Posterior vena cava (tissue), 2 donors: ENCODE results near the gene MYH3. TPM values are rescaled to one million over a fixed set of nuclear protein-coding genes. Genes with fewer than 3 reads are reported as not detected.
"Not testable (repeated sequence)": the region's sequence is repeated elsewhere in the genome, so short reads cannot be mapped to it uniquely, and the experiment has no call there.

ENCODE experiments used
- DNase-seq: peaks from one replicate; pipeline ENCODE4 v3.0.0-alpha.2; 2020; ENCODE audit warnings: low spot score
- intact Hi-C, 2 donors: fragments of 100-400 bp; cut with DNase I; formaldehyde crosslinking; loops; one replicate each; pipeline versions ENCODE4 v1.14.1 to v1.14.2; 2022 to 2023
- long read RNA-seq, 2 donors: library from polyadenylated mRNA; unstranded; transcript quantifications; one replicate each; pipeline ENCODE4 v2.0.0, GENCODE V29; 2020 to 2021
- total RNA-seq, 2 donors: library from RNA; stranded (reverse); fragmentation: NEBNext Ultra II Directional; extraction: Animal tissue kit (Norgen Biotek cat#: 25700); gene quantifications; one replicate each; pipeline ENCODE4 v1.2.1, GENCODE V29; 2021
- donor health status: DM: yes; HTN: yes; CAD: no.
- donor health status: DM: yes; HTN: yes; CAD: no.

Gene MYH3
- 10 to 100 TPM; 19.9 to 75.1 TPM for total RNA-seq
- long read RNA-seq, donor 1, partial matches to known transcripts = 3 of 3 reads
- long read RNA-seq, donor 1, other reads (novel, unspliced or antisense) = 0 of 3 reads
- long read RNA-seq, donor 2, partial matches to known transcripts = 40 of 41 reads
- long read RNA-seq, donor 2, other reads (novel, unspliced or antisense) = 0 of 41 reads

DNA sequence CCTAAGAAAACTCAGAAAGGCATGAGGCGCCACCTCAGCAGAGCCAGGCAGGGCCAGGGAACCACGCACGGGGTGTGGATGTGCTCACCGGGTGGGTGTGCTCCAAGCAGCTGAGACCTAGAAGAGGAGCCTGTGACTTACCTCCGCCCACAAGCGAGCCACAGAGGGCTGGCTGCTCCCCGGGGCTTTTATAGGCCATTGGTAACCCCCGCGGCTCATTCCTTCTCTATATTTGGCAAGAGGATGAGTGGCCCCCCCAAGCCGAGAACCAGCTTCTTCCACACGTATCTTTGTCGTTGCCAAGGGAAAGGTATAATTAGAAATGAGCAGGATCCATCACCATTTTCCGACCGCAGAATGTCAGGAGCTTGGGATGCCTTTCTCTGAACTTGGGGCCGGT lies at the start of gene MYH3:
MYH3 (minus strand) TSS at position 162 of the 400 bp plus-strand sequence. CDS start 2,245 bp downstream, outside the sequence.
- DNase-seq = no peak

DNA sequence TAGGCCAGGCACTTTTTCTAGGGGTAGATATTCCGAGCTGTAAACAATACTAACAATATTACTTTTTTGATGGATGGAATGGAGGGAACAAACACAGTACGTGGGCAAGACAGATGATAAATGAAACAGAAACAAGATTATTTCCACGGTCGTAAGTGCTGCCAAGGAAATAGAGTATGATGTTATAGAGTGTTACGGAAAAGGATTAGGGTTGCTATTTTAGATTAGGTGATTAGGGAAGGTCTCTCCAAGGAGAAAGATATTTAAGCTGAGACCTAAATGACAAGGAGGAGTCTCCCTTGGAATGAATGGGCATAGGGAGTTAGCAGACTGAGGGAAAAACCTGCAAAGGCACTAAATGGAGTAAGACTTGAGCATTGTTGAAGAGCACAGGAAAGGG lies 48.6 kb upstream of the MYH3 start:
- intact Hi-C loops = no loop called here
- DNase-seq = no peak

More for the DNA sequence above, at the start of gene MYH3:
- intact Hi-C loops = no loop called here

DNA sequence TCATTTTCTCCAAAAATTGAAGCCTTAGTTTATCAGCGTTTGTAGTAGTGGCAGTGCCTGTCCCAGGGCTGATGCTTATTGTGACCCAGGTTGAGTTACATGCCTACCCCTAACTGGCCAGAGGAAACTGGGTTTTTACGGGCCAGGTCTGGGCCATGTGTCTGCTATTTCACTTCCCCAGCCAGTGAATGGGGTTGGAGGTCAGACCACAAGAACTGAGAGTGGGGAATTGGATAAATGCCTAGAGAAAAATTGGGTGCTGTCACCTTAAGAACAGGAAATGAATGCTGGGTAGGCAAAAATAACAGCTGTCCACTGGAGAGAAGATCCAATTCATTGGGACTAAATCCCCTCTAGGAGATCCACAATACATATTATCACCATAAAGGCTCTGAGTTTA lies 45.5 kb upstream of the MYH3 start:
- DNase-seq = no peak
- intact Hi-C loops = no loop called here

DNA sequence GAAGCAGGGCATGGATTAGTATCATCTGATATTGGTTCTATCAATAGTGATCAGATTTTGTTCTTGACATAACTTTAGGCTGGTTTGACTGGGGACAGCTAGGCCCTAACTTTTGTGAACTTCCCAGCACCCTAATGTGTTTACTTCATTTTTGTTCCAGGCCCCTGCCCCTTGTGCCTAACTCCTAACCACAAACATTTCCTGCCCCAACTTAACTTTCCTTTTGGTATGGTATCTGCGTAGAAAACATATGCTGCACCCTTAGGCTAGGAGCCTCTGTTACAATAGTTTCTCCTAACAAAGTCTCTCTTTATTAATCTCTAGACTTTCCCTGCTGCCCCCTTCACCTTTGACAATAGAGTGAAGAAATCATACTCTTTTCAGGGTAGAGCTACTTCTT lies 42.7 kb upstream of the MYH3 start:
- intact Hi-C loops = loop anchor here in 1 of 2 donors (10.0 kb wide), 1 partner anchor 55 kb away; no protein-coding TSS in a partner anchor
- DNase-seq = no peak

DNA sequence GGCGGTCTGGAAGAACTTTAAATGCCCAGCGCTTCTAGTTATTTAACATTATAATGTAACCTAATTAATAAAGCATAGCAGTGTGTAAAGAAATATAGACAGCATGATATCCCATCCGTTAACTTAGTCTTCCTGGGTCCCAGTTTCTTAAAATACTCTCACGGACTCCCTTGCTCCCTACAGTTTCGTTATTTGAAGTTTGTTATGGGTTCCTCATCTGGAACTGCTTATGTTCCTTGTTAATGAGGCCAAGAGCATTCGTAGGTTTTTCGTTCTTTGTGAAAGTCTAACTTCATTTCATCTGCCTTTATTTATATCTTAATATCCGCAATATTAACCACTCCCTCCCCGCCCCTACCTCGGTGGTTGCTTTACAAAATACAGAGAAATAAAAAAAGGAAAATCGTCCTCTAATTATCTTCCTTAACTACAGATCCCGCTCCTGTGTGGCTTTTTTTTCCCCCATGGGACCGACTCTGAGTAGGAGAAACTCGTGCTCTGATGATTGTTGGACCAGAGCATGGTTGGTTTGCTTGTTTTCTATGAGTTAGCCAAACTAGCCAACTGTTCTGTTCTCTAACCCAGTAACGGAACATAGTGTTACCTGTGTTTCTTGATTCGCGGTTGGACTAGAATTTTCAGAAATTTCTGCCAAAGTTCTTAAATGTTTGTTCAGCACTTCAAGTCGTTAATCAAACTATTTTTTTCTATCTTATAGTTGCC lies 41.1 kb upstream of the MYH3 start:
- no peak for DNase-seq

DNA sequence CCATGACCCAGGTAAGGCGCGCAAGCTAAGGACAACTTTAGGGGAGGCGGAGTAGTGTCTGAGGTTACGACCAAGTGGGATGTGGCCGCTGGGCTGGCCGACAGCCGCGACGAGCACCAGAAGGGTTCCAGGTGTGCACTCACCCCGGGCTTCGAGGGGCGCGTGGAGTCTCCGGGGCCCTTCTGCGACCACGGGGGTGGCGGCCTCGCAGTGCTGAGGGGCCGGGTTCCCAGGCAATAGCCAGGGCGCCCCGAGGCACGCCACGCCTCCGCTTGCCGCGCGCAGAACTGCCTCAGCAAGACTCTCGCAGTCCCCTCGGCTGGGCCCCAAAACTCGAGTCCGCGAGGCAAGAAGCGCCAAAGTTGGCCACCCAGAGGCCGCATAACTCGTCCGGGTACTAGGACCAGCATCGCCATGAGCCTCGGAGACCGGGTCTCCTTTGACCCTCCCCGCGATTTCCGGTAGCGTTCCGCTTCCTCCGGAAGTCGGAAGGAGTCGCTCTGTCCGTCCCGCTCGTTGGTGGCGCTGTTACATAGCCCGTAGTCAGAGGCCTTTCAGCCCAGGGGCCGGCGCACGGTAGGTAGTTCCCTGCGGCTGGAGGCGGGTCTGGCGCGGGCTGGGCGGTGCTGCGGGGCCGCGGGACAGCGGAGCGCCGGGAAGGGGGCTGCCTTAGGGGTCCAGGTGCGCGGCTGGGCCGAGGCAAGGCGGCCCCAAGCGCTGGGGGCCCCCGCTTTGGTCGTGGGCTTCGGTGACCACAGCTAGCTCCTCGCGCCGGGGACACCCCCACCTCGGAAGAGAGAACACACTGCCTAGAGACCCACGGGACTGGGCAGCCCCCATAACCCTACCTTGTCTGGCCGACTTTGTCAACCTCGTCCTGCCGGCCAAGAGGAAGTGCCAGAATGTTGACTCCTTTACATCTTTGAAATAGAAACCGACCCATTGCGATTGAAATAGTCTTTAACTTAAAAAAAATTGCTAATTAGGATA lies 40.3 kb upstream of the MYH3 start, which contains the start of the genes ADPRM and SCO1:
ADPRM (plus strand) TSS at position 503 of the 990 bp plus-strand sequence. CDS start 7,333 bp downstream, outside the sequence.
SCO1 (minus strand) TSS at position 442 of the 990 bp plus-strand sequence; CDS start at position 416, 26 bp downstream.
- peak; percentile 98 for DNase-seq
- intact Hi-C loops = loop anchor here in 1 of 2 donors (10.0 kb wide), 1 partner anchor 53 kb away; no protein-coding TSS in a partner anchor

More for the DNA sequence above, 41.1 kb upstream of the MYH3 start:
- intact Hi-C loops = loop anchor here in 1 of 2 donors (10.0 kb wide), 1 partner anchor 53 kb away; no protein-coding TSS in a partner anchor

DNA sequence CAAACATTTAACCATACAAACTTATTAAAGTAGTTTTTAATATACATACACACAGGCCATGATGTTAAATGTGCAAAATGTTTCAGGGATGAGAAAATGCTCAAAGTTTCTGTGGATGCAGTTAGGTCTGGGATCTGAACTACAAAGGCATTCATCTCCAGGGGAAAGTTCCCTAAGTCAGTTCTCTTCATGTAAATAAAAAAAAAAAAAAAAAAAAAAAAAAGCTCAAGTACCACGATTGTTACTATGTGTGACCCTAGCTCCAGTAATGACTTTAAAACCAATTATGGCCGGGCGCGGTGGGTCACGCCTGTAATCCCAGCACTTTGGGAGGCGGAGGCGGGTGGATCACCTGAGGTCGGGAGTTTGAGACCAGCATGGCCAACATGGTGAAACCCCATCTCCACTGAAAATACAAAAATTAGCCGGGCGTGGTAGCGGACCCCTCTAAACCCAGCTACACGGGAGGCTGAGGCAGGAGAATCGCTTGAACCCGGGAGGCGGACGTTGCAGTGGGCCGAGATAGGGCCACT lies 38.8 kb upstream of the MYH3 start:
- DNase-seq = not testable (repeated sequence)
- intact Hi-C loops = loop anchor here in 1 of 2 donors (10.0 kb wide), 1 partner anchor 51 kb away; no protein-coding TSS in a partner anchor

DNA sequence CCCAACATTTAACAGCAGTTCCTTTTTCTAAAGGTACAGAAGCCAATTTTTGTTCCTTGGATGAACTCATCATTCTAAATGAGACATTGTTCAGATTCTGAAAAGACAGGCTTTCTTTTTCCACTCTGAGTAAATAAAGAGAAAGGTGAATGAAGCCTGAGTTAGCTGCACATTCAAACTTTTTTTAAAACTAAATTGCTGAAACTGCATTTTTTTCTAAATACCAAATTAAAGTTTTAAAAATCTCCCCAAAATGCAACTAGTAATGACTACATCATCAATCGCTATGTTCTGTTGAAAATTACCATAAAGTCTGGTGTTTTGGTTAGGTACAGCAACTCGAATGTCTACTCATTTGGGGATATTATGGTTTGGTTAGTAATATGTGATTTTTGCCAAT lies 30.4 kb upstream of the MYH3 start:
- intact Hi-C loops = no loop called here
- DNase-seq = no peak

DNA sequence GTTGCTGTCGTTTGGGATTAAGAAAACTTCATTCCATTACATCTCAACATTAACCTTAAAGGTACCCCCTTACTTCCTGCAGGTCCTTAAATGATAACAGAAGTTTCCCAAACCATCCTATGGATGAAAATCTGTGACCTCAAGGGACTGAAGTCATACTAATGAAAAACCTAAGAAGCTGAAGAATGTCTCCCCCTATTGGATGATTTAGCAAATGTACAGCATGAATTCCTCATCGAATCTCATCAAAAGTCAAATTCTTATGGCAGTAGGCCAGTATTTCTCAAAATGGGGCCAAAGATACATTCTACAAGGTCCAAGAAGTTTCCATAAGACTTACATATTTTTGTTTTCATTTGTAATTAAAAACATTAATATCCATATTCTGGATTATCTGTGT lies 26.7 kb upstream of the MYH3 start:
- DNase-seq = no peak
- intact Hi-C loops = no loop called here

DNA sequence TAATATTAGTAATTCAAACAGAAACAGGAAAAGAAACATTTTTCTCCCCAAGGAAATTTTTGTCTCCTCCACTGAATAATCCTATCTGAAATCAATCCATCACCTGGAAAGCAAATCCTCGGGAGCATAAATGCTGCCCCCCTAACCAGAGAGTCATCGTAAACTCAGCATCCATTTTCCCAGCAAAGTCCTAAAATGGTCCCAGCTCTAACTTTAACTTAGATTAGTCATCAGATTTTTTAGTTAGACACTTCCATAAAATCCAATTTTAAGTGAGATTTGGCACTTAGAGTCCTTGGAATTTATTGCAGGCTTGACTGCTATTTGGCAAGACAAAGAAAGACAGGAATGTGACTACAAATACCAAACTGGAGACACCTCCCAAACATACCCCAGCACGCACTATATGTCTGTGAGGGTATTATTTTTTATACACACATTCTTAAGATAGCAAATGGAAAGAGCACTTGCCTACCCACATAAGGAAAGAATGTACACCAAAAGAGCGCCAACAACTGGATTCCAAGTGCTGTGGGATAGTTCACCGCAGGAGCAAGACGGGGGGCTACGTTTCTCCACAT lies 24.8 kb upstream of the MYH3 start:
- intact Hi-C loops = no loop called here
- DNase-seq = no peak

DNA sequence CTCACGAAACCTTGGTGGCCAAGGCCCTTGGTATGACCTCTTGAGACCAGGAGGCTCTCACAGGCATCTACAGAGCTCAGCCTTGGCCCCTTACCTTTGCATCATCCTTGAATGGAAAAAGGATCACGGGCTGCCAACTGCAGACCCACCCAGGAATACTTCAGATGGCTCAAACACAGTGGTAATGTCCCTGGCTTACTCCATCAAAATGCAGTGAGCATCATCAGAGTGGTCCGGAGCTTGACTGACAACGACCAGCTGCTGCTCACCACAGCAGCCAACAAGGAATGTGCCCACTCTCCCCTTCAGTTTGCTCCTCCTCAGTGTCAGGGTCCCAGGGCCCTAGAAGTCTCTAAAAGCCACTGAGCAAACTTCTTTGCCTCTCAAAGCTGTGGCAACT lies 17.6 kb upstream of the MYH3 start:
- intact Hi-C loops = no loop called here
- DNase-seq = no peak

DNA sequence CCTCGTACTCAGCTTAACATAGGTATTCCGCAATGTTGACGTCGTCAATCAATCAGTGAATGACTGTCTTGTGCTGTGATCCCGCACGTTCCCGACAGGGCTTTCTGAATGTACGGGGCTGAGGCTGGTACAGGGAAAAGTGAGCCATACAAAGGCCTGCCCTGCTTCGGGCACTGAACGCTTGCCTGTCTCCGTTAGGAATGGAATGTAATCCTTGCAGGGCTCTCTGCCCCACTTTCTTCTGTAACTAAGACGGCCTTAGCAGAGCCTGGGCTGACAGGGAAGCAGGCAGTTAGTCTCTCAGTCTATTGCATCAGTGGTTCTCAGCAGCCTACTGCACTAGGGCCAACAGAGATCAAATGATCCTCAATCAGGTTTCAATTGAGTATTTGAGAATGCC lies 16.2 kb upstream of the MYH3 start:
- intact Hi-C loops = no loop called here
- DNase-seq = no peak

DNA sequence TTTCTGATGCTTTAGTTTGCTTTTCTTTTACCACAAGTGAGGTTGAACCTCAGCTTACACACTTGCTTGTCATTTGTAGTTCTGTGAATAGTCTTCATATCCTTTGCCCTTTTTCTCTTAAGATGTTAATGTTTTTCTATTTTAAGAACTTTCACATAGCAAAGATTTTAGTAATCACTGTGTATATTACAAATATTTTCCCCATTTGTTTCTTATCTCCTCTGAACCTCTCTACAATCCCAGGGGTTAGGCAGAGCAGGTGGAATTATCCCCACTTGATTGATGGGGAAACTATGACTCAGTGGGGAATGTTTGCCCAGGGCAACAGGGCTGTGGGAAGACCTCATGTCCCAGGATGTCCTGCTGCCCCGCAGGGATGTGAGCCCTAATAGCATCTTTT lies 11.7 kb upstream of the MYH3 start:
- intact Hi-C loops = no loop called here
- no peak for DNase-seq

DNA sequence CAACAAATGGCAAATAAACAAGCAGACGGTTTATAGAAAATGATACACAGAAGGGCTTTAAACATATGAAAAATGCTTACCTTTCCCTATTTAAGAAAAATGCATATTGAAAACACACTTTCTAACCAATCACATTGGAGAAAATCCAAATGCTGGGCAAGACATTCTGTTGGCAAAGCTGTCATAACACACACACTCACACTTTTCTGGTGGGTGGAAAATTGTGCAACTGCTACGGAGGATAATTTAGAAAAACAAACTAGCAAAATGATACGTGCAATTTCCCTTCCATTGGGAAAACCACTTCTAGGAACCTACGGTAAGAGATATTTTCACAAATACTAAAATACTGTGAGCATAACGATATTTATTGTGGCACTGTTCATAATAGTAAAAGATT lies 9.8 kb upstream of the MYH3 start:
- DNase-seq = no peak
- intact Hi-C loops = no loop called here

DNA sequence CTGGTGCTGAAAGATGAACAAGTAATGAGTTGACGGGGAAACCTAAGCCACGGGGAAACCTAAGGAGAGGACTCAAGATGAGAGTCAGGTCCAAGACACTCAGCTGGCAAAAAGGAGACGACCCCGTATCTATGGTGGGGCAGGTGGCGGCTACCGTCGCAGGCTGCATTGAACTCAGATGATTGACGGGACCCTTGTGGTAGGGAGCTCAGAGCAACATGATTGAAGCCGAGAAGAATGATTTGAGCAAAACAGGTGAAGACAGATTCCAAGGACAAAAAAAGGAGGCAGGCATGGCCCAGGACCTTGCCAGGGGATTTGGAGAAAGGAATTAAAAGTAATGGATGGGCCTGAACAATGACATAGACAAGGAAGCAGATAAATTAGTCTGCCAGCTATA lies 7.5 kb upstream of the MYH3 start:
- intact Hi-C loops = no loop called here

DNA sequence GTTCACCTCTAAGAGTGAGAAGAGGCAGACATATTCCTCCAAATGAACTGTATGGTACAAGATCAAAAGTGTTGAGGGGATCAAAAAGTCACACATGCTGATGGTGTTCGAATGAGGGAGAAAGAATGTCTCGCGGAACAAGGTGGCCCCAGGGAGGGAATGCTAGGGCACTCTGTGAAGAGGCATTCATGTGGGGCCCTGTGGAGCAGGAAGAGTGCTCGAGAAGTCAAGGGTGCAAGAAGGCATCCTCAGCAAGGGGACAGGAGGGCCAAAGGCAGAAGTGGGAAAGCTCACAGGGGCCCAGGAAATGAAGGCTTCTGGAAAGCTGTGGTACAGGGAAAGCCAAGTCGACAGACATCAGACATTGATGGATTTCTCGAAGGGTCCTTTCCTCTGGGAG lies 6.1 kb upstream of the MYH3 start:
- intact Hi-C loops = no loop called here
- DNase-seq = no peak

More for the DNA sequence above, 7.5 kb upstream of the MYH3 start:
- no peak for DNase-seq

DNA sequence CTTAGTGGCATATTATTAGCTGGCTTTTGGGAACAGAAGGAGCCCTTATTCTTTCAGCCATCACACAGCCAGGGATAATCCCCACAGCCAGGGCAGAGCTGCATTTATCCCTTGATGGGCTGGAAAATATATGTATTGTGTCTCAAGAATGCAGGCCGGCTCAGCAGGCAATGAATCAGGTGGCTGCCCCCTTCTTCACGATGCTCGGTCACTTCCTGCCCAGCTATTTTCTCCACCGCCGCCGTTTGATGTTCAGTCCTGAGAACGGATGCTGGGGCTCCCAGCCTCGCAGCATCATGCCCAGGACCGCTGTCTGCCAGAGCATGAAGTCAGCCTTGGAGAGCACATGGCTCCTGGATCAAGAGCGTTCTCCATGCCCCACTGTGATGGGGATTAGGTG lies 4.3 kb upstream of the MYH3 start:
- DNase-seq = no peak
- intact Hi-C loops = no loop called here

DNA sequence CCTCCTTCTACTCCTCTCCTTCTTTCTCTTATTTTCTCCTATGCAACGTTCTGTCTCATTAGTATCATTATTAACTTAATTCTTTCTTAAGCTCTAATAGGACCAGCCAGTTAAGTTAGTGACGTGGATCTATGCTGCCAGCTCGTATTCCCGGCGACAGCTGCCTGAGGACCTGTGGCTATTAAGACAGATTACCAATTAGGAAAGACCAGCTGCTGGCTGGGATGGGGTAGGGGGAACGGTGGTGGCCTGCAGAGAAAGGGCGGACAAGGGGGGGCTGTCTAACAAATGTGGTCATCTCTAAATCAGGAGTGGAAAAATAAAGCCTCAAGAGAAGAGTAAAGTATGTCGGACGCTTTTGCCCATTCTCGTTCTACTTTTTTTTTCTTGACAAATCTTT lies 770 bp upstream of the MYH3 start:
- intact Hi-C loops = no loop called here
- no peak for DNase-seq

DNA sequence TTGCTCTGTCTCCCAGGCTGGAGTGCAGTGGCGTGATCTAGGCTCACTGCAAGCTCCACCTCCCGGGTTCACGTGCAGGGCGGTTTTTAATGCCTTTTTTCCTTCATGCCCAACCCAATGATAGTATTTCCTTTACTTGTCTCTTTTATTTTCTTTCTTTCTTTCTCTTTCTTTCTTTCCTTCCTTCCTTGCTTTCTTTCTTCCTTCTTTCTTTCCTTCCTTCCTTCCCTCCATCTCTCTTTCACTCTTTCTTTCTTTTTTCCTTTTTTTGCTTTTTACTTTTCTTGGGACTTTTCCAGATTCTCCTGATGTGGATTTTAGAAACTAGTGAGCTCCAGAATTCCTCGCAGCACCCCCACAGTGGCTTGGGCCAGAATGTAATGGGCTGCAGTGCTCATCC lies 3.1 kb downstream of the MYH3 start:
- intact Hi-C loops = no loop called here
- DNase-seq = no peak
